HG03520 (cell line): Measurements from ENCODE around the gene MYL11.

Experiments used
- ATAC-seq: cut with Tn5 transposase; IDR thresholded peaks from one replicate; pipeline ENCODE4 v1.9.1; 2021; ENCODE audit warnings: mild to moderate bottlenecking, moderate library complexity; ENCODE audit not compliant: unreplicated experiment

MYL11 gene

DNA sequence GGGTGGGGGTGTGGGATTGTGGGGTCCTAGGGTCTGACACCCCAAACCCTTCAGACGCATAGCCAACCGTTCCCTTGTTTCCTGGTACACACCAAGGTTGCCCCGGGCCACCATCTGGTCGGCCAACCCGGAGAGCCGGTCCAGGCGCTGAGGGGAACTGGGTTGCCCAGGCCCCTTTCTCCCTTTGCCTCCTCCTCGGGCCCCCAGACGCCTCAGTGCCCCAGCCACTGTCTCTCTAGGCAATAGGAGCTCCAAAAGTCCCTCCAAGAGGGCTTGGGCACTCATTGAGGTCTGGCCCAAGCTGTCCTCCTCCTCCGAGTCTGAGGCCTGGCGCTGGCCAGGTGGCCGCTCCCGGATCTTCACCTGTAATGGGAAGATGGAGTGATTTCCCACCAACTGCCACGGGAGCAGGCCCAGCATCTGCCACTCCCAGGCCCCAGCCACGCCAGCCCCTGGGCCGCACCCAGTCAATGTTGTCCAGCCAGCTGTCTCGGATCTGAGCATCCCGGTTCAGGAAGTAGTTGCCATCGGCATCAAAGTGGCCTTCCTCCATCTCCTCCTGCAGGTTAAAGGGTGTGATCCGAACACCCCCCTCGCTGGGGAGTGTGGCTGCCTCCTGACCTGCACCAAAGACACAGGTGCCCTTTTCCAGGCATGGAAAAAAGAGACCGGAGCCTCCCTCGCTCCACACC is 21.0 kb upstream of the MYL11 start:
- ATAC-seq: no peak

DNA sequence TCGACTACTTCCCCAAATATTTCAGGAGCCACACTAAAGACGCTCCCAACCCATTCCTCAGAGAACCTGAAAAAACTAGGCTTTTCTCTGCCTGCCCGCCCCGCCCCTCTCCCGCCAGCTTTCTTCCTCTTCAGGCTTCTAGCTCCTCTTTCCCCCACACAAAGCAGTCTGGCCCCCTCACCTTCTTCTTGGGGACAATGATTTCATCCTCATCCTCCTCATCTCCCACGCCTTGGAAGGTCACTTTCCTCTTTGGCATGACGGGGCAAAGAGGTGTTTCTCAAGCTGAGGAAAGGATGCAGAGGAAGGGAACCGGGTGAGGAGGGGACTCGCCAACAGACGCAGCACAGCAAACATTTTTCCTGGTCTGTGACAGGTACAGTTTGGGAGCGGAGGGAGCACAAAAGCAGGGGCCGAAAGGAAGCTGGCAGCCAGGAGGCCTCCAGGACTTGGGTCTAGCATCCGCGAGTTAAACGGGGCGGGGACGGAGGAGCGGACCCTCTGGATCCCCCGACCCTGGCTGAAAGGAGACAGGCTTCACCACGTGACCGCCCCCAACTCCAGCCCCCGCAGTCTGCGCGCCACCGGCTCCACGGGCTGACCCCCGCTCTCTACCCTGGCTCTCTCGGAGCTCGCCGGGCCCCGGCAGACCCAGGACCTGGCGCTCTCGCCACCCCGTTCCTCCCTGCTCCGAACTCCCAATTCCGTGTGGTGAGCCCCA is 20.0 kb upstream of the MYL11 start:
- ATAC-seq: no peak

DNA sequence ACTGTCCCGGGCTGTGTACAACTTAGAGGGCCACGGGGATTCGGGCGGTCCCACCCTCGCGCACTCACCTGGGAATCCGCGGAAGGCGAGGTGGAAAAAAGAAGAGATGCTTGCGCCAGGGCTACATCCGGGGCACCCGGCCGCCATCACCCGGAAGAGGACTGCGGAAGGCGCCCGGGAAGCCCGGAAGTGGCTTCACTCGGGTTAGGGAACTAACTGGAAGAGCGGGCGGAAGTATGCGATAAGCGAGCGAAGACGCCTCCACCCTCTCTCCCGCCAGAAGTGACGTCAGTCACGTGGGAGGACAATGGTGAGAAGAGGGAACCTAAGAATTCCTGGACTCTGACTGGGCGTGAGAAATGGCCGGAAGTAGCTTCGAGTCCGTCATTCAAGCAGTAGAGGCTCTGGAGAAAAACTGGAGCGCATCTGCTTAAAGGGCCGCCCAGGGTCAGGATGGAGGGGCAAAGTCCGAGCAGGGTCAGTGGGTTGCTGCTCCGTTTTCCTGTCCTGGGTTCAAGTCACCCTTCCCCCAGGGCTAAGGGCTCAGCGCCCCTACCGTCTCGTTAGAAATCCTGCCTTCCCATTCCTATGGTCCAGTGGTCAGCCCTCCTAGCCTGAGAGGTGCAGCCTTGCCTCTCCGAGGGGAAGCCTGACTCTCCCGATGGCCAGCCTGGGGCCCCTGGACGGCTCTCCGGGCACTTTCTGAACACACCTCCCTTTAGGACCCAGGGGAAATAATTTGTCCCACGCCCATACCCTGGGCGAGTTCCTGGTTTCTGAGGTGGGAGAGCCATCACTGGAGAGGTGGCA is 19.3 kb upstream of the MYL11 start, which contains the start of gene CD2BP2:
CD2BP2 (minus strand) TSS at position 165 of the 810 bp plus-strand sequence. CDS start 627 bp downstream, outside the sequence.
- ATAC-seq: no peak

DNA sequence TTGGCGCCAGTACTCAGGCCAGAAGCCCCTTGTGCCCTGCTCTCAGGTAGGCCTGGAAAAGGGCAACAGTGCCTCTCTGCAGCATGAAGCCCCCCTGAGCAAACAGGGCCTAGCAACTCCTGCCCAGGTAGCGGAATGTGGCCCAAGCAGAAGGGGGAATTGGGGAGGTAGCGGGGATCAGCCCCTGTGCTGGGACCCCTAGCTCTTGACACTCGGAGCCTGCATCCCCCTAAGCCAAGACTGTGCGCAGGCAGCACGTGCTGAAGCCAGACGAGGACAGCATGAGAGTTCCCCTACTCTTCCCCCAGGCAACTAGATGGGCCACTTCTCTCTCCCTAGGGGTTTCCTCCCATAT is 18.7 kb upstream of the MYL11 start:
- ATAC-seq: no peak

DNA sequence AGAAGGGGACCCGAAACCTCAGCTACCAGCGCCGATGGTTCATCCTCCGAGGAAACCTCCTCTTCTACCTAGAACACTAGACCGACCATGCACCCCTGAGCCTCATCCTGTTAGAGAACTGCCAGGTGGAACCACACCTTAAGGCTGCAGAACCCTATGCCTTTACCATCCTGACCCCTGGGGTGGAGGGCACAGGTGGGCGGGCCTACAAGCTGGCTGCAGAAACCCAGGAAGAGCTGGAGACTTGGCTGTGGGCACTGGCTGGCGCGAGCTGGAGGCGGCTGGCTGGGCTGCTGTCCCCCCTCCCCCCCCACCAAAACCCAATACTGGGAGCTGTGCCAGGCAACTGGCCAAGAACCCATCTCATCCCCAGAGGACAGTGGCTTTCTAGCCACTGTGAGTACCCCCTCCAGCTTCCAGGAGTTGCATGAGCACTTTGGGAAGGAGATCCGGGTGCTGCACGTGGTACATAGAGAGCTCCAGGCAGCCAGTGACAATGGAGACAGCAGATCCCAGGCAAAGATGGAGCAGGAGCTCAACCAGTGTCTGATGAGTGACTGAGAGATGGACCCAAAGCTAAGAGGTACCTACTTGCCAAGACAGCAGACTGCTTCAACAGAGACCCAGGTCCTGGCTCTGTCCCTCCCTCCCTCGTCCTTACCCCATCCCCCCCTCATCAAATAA is 18.1 kb upstream of the MYL11 start:
- no peak for ATAC-seq

DNA sequence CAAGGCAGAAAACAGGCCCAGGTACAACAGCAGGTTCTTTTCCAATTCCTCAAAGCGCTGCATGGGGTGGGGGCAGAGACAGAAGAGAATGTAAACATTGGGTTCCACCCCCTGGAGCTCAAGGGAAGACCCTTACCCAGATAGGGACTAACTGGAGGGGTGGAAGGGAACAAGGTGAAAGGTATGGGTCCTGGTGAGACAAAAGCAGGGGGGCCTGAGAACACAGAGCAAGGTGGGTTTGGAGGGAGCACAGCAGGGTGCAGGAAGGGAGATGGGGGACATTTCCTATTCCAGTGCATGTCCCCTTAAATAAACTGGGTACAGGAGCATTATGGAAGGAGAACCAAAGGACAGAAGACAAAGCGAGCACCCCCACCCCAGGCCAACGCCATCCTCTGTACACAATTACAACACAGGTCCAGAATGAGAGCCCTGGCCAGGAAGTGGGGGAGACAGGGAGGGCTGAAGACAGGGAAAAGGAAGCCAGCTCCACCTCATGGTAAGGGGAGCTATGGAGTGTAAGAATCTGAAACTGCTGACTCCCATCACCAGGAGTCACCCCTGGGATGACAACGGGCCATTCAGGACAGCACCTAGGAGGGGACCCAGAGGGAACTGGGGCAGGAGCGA is 17.4 kb upstream of the MYL11 start:
- no peak for ATAC-seq

DNA sequence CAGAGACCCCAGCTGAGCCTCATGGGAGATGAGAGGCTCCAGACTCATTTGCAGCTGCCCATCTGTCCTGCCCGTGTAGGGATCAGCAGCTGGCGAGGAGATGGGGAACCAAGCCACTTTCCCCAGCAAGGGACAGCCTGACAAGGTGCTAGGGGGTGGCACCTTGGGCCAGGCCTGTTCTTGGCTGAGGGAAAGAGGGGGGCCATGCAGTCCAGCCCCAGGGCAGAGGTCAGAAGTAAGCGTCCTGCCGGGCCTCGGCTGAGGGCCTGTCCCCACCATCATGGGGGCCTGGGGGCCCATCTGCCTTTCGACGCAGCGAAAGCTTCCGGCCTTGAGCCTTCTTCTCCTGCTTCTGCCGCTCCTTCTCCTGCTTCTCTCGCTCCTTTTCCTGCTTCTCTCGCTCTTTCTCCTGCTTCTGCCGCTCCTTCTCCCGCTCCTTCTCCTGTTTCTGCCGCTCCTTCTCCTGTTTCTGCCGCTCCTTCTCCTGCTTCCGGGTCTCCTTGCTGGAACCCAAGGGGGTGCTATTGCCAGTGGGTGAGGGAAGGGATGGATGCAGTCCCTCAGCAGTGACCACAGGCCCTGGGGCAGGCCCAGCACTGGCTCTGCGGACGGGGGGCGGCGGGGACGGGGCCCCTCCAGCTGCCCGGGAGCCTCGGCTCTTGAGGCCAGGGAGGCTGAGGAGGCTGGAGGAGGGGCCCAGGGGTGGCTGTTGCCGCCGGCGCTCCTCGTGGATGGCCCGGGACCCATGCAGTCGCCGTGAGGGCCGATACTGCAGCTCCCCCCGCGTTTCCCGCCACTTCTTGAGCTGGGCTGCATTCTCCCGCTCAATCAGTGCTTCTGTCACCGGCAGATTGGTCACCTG is 16.7 kb upstream of the MYL11 start:
- no peak for ATAC-seq

DNA sequence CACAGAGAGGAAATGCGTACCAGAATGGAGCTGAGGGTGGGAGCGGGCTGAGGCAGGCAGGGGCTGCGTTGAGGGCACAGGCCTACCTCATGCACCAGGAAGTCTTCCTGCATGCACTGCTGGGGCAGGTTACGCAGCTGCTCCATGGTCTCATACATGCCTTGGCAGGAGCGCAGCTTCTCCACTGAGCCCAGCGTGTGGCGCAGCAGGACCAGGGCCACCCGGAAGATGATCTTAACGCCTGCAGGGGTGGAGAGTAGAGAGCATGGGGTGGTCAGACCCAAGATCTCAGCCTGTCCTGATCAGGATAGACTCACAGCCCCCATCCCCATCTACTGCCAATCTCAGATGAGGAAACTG is 16.0 kb upstream of the MYL11 start:
- ATAC-seq: no peak

DNA sequence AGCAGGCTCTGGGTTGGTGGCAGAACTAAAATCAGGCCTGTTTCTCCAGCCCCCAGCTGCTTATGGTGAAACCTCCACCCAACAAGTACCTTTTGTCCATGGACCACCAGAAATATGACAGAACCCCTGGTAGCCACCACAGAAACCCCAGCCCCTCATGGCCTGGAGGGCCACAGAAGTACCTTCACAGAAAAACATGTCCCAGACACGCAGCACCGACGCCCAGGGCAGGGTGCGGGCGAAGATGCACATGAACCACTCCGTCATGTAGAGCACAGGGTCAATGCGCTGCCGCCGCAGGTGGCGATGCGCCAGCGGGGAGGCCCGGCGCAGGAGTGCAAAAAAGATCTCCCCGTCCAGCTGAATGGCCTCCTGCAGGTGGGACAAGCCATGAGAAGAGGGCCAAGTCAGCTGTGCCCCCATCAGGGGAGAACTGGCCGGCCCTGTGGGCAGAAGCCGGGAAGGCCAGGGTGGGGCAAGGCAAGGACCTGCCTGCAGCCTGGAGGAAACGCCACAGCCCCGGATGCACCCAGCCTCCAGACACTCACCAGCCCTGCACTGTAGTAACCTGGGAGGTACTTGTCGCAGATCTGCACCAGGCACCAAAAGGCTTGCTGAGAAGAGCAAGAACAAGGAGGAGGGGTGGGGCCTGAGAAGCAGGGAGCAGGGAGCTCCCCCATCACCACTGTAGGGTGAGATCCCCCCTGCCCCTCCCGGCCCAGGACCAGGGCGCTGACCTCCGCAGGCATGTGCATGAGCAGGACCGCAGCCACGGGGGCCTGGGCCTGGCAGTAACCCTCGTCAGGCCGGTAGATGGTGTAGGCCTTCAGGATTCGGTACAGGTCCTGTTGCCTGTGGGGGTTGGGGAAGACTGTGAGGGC is 15.4 kb upstream of the MYL11 start:
- no peak for ATAC-seq

DNA sequence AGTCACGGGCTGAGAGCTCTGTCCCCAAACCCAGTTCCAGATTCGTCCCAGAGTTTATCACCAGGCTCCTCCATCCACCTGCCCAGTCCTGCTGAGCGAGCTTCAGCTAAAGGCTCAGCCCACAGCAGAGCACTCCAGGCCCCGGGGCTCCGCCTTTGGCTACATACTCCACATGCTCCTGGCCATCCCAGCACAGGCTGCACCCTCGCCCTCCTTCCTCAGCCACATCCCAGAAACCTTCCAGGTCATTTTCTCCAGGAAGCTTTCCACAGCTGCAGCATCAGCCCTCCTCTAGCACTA is 14.8 kb upstream of the MYL11 start:
- ATAC-seq: no peak

DNA sequence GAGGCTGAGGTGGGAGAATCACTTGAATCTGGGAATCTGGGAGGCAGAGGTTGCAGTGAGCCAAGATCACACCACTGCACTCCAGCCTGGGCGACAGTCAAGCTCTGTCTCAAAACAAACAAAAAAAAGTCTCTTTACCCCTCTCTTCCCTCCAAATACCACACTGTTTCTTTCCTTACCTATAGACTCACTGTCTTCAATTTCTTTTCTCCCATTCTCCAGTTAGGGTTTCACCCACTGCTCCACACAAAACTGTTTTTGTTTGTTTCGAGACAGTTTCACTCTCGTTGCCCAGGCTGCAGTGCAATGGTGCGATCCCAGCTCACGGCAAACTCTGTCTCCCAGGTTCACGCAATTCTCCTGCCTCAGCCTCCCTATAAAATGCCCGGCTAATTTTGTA is 13.4 kb upstream of the MYL11 start:
- no peak for ATAC-seq

DNA sequence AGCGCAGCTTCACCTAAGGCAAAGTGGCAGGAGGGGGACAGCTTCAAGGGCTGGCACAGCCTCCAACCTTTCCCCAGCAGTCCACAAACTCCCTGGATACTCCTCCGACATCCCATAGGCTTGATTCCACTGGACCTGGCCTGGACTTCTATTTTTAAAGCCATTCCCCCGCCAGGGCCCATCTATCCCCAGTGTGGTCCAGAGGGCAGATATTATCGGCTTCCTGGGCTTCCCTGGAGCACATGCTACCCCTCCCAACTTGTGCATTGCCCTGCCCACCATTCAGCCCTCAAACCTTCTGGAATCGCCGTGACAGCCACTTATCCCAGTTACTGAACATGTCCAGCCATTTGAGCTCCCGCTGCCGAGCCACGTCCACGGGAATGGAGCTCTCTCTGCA is 9.4 kb upstream of the MYL11 start:
- no peak for ATAC-seq

DNA sequence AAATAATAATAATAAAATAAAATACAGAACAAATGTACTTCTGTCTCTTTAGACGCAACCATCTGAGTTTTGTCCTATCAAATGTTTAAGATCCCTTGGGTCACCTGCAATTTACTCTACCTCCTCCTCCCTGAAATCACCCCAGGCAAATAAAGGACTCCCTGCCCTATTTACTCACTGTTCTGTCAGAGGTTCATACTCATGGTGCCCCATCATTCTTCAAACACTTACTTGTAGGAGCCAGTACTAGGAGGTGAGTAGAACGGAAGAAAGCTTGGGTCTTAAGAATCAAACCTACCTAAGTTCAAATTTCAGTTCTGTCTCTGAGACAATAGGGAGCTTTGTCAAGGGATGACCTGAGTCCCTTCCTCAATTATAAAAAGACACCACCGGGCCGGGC is 8.1 kb upstream of the MYL11 start:
- ATAC-seq: no peak

DNA sequence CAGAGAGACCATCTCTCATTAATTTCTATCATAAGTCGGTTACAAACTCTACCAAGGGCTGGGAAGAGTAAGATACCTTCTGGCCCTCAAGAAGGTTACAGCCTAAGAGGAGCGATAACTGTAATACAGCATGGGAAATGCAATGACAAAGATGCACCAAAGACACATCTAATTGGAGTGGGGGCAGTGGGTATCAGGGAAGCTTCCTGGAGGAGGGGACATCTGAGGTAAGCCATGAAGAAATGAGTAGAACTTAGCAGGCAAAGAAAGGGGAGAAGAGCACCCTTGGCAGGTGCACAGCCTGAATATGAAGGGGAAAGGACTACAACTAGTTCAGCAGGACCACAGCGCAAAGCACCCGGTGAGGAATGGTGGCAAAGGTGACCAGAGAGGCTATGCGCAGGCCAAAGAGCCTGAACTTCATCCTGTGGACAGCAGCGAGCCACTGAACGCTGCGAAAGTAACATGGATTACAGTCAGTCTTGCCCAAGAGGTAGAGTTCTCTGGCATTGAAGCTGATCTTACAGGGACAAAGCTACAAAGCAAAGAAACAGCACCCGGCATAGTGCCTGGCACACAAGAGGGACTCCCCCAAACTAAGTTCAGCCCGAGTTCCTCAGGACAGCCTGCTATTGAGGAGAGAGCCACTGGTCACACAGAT is 7.1 kb upstream of the MYL11 start:
- no peak for ATAC-seq

DNA sequence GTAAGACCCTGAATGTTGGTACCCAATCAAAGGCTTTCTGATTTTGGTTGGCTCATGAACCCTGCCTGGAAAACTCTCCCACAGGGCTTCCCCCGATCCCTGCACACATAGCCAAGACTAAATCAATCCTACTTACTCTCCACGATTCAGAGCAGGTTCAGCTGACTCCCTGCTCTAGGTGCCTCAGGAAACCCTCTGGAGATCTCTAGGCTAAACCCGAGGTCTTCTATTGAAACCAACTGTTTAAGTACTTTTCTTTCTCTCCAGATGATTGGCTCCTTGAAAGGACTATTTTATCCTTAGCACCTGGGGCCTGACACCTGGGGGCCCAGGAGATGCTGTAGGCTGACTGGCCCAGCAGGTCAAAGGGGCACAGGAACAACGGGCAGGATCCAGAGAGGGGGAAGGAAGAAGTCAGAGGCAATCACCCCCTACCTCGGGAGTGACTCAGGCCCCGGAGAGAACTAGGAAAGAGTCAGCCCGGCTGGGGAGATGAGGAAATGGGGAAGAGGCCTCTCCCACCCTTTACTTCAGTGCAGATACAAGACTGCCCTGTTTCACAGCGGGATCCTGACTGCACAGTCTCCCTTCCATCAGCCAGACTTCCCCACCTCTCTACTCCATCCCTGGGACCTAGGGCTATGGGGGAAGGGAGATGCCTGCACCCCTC is 6.3 kb upstream of the MYL11 start:
- no peak for ATAC-seq

DNA sequence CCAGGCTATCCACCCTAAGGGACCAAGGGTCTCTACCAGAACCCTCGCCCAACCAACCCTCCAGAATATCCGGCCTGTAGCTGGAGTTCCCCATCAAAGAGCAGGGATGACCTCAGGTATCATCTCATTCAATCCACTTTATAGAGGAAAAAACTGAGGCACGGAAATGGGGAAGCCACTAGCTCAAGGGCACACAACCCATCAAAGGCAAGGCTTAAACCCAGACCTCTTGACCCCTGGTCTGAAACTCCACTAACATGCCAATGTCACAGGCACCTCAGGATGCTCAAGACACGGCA is 5.9 kb upstream of the MYL11 start:
- no peak for ATAC-seq

DNA sequence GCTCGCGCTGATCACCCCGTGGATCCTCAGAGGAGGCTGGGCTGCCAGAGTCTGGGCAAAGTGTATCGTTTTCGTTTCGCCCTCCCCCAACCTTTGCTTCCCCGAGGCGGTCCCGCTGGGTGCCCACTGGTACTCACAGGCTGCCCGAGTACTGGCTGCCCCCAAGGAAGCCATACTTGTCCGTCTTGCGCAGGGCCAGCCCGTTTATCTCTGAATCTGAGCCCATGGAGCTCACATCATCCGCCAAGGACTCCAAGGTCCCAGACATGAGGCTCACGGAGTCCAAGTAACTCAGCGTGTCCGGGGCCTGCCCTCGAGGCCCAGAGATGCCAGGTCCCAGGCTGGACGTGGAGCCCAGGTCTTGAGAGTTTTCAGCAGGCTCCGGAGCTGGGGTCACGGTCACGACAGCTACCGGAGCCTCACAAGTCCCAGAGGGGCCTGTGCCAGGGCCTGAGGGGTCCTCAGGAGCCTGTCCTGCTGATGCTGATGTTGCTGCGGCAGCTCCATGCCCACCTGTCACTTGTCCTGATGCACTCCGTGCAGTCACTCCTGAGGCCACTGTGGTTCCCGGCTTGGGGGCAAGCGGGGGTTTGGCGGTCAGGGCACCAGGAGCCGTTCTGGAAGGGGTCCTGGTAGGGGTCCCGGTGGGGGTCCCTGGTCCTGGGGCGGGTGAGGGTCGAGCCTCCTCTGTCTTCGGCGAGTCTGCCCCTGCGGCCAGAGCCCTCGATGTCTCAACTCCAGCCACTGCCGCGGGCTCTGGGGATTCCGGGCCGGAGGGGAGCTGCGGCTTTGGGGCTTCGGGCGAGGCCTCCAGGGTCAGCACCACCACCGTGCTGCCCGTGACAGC is 5.3 kb upstream of the MYL11 start:
- no peak for ATAC-seq
